HG02970 (cell line): ENCODE measurements around the gene PIK3CB.
"Not testable (repeated sequence)": the region's sequence is repeated elsewhere in the genome, so short reads cannot be mapped to it uniquely, and the experiment has no call there.

Experiments used
- ATAC-seq: cut with Tn5 transposase; IDR thresholded peaks from one replicate; pipeline ENCODE4 v1.9.1; 2021; ENCODE audit warnings: mild to moderate bottlenecking, moderate library complexity, moderate number of reproducible peaks; ENCODE audit not compliant: unreplicated experiment, low FRiP score

PIK3CB gene

DNA sequence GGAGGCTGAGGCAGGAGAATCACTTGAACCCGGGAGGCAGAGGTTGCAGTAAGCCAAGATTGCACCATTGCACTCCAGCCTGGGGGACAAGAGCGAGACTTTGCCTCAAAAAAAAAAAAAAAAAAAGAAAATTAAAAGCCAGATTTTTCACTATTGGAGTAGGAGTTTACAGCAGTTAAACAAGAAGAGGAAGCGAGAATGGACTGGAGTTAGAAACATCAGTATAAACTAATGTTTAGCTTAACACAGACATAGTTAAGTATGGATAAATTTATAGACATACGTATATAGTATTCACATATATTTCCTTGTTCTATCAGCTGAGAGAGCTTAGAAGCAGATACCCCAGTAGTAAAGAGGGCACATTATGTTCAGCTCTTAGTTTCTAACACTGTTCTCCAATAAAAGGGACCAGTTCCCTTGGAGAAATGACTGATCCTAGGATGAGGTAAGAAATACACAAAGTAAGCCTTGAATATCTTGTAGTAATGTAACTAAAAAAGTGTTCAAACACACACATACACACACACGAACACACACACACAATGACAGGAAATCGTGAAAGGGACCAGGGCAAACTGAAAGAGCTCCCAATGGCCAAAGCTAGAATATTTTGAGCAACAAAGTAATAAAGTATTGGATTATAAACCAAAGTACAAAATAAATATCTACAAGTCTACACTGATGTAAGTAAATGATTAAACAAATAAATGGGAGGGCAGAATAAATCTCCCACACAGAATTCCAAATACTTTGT lies 25.1 kb downstream of the PIK3CB start:
- ATAC-seq = no peak

DNA sequence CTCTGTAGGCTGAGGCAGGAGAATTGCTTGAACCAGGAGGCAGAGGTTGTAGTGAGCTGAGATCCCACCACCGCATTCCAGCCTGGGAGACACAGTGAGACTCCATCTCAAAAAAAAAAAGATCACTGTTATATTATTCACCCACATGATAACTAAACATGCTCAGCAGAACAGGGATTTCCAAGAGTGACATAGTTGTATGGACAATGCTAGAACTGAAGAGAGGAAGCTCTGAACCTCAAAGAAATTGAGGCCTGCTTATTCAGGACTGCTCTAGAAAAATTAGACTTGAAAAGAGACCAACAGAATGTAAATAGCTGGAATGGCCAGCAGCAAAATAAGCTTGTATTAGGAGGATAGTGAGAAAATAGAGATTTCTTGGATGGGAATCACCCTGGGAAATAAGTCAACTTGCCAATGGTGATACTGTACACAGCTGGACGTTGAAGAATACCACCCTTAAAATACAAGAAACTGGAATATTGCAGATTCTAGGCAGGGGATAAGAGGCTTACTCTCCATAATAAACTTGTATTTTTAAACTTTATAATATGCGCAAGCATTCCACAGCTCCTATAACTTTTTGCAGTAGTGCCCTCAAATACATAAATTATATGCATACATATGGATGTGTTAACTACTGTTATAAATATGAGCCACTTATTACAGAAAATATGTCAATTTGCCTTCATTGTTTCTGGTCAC lies 28.2 kb downstream of the PIK3CB start:
- no peak for ATAC-seq

DNA sequence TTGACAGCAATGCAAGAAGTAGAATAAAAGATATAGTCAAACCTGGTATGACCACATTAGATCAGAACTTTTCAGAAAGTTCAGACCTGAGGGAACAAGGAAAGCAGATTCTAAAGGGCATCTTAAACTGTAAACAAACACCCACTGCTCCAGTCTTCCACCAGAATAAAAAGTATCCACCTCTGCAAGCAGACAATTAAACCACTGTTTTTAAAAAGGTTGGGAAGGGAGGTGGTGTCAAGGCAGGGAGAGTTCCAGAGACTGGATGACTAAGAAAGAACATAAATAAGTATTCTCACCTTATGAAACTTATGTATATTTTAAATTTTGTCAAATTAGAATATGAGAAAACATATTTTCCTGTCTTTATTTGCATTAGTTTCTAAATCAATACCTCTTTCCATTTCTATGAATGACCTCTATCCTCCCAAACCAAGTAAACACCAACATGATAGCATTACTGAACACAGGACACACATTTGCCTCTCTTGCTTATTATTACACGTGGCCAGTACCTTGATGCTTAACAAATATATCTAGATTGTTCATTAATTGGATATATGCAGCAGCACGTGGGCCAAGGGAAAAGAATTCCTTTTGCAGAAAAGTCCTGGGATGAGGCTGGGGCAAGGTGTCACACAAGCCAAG lies 31.6 kb downstream of the PIK3CB start:
- ATAC-seq = no peak

DNA sequence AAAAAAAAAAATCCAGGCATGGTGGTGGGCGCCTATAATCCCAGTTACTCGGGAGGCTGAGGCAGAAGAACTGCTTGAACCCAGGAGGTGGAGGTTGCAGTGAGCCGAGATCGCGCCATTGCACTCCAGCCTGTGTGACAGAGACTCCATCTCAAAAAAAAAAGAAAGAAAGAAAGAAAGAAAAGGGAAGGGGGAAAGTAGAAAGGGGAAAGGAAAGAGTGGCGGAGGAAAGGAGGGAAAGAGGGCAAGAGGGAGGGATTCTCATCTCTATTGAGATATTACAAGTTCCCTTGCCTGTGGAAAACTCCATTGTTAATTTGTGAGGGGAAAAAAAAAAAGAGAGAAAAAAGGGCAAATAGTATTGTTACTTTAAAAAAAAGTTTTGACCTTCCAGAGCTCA lies 32.5 kb downstream of the PIK3CB start:
- ATAC-seq = not testable (repeated sequence)

DNA sequence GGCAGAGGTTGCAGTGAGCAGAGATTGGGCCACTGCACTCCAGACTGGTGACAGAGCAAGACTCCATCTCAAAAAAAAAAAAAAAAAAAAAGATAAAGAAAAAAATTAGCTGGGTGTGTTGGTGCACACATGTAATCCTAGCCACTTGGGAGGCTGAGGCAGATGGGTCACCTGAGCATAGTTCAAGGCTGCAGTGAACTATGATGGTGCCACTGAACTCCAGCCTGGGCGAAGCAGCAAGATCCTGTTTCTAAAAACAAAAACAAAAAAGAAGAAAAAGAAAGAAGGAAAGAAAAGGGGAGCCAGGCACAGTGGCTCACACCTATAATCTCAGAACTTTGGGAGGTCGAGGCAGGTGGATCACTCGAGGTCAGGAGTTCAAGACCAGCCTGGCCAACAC lies 32.9 kb downstream of the PIK3CB start:
- ATAC-seq = no peak

DNA sequence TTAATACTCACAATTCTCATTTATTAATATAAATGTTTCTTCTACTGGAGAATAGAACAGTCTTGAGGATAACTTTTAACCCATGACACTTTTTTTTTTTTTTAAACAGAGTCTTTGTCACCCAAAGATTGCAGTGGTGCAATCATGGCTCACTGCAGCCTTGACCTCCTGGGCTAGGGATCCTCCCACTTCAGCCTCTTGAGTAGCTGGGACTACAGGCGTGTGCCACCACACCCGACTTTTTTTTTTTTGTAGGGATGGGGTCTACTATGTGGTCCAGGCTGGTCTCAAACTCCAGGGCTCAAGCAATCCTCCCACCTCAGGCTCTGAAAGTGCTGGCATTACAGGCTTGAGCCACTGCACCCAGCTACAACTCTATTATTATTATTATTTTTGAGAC lies 34.5 kb downstream of the PIK3CB start:
- no peak for ATAC-seq

DNA sequence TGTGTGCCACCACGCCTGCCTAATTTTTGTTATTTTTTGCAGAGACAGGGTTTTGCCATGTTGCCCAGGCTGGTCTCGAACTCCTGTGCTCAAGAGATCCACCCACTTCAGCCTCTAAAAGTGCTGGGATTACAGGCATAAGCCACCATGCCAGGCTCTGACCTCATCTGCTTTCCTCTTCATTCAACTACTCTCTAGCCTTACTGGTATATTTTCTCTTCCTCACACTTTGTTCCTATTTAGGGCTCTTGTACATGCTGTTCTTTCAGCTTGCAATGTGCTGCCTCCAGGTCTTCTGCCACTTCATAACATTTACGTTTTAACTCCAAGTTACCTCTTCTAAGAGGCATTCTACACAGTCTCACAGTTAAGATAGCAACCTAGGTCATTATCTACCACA lies 34.9 kb downstream of the PIK3CB start:
- ATAC-seq = no peak

DNA sequence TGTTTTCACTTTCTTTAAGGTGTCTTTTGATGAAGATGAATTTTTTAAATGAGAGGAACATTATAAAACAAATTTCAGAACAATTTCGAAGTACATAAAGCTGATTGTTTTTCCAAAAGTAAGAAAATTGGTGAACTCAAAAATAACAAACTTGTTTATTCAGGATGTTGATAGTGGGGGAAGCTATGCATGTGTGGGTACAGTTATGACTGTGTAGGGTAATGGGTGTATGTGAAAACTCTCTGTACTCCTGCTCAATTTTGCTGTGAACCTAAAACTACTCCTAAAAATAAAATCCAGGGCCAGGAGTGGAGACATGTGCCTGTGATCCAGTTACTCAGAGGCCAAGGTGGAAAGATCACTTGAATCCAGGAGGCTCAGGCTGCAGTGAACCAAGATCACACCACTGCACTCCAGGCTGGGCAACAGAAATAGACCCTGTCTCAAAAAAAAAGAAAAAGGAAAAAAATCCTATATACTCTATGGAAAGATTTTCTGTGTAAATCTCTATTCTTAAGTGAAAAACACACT lies 37.2 kb downstream of the PIK3CB start:
- no peak for ATAC-seq

DNA sequence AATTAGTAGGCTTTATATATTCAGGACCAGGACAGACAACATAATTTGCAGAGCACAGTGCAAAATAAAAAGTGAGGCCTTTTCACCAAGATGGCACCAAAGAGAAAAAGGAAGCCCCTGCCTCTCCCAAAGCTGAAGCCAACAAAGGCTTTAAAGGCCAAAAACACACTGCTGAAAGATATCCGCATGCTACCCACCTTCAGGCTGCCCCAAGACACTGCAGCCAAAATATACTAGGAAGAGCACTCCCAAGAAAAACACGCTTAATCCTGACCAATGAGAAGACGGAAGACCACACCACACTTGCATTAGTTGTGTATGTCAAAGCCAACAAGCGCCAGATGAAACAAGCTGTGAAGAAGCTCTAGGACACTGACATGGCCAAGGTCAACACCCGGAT lies 38.0 kb downstream of the PIK3CB start:
- no peak for ATAC-seq

DNA sequence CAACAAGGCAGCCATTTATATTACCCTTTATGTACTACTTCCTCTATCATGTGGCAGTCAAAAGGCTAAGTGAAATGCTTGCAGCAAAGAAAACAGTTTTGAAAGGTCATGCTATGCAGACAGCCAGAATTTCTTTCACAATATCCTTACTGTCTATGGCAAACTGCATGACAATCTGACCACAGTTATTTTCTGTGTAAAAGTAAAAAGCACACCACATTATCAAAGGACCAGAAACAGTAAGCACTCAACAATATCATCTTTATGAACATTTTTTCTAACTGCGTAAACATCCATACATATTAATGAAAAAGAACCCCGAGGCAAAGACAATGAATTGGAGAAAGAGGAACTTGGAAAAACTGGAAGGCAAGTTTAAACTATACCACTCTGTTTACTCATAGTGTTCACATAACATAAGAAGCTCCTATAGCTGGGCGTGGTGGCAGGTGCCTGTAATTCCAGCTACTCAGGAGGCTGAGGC lies 47.9 kb downstream of the PIK3CB start:
- no peak for ATAC-seq

DNA sequence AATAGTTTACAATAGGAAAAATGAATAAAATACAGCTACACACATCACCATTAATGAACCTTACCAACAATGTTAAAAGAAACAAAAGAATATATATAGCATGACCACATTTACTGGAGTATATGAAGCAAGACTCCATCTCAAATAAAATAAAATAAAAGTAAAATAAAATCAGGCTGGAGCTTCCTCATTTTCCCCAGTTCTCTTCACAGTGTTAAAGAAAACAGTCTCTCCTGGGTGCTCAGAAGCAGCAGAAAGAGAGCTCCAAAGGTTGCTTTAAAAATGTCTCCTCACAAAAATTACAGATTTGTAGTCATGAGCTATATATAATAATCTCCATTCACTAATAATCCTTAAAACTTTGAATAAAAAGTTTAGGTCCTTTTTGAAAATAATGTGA lies 48.8 kb downstream of the PIK3CB start:
- no peak for ATAC-seq

DNA sequence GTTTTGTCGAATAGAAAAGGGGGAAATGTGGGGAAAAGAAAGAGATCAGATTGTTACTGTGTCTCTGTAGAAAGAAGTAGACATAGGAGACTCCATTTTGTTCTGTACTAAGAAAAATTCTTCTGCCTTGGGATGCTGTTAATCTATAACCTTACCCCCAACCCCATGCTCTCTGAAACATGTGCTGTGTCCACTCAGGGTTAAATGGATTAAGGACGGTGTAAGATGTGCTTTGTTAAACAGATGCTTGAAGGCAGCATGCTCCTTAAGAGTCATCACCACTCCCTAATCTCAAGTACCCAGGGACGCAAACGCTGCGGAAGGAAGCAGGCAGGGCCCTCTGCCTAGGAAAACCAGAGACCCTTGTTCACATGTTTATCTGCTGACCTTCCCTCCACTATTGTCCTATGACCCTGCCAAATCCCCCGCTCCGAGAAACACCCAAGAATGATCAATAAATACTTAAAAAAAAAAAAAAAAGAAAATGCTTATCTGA lies 49.3 kb downstream of the PIK3CB start:
- ATAC-seq = not testable (repeated sequence)

DNA sequence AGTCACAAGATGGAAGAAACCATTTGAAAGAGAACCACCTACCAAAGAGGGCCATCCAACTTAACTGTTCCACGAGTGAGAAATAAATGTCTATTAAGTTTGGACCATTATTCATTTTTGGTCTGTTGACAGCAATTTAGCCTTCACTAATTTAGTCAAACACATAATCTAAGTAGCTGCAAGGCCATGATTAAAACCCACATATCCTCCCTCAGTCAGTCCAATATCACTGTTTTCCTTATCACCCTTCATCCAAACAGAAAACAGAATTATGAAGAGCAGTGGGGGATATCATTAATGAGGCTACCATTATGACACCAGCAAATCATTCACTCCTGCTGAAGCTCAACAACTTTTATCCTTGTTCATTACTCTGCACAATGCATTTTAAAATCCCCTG lies 52.0 kb downstream of the PIK3CB start:
- ATAC-seq = no peak

DNA sequence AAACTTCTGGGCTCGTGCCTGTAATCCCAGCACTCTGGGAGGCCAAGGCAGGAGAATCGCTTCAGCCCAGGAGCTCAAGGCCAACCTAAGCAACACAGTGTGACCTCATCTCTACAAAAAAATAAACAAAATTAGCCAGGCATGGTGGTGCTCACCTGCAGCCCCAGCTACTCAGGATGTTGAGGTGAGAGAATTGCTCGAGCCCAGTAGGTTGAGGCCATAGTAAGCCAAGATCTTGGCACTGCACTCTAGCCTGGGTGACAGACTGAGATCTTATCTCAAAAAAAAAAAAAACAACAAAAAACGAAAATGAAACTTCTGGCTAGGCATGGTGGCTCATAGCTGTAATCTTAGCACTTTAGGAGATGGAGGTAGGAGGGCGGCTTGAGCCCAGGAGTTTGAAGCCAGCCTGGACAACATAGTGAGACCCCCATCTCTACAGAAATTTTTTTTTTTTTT lies 53.7 kb downstream of the PIK3CB start:
- no peak for ATAC-seq

DNA sequence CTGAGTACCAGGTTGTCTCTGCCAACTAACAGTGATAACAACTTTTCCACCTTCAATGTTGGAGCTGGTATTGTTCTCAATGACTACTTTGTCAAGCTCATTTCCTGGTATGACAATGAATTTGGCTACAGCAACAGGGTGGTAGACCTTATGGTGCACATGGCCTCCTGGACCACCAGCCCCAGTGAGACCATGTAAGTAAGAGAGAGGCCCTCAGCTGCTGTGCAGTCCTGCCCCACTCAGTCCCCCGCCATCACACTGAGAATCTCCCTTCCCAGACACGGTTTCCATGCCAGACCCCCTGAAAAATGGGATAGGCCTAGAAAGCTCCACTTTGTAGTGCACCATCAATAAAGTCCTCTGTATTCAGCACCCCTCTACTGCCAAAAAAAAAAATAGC lies 56.1 kb downstream of the PIK3CB start:
- ATAC-seq = no peak

DNA sequence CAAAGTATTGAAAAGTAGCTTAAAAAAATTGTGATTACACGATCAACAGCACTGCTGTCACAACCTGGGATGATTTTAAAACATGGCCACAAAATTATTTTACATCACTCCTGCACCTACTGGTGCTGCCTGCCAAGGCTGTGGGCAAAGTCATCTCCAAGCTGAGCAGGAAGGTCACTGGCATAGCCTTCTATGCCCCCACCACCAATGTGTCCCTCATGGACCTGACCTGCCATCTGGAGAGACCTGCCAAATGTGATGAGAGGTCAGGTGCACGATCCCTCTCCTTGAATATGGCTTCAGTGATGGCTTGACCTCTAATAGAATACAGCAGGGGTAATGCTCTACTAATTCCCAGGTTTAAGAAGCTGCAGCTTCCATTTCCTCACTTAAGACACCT lies 57.8 kb downstream of the PIK3CB start:
- ATAC-seq = no peak

DNA sequence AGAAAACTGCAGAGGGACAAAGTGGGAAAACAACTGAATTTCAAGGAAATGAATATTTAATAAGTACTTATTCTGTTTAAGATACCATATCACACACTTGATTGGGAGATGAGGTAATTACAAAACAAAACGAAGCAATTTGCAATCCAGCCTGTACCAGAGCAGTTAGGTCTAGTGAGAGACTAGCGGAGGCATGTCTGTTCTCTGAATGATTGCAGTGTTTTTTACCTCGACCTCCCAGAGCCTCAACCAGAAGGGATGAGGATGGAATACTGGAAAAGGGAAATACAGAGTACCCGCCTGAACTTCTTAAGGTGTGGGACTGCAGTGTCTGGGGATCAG lies 59.5 kb downstream of the PIK3CB start:
- no peak for ATAC-seq

DNA sequence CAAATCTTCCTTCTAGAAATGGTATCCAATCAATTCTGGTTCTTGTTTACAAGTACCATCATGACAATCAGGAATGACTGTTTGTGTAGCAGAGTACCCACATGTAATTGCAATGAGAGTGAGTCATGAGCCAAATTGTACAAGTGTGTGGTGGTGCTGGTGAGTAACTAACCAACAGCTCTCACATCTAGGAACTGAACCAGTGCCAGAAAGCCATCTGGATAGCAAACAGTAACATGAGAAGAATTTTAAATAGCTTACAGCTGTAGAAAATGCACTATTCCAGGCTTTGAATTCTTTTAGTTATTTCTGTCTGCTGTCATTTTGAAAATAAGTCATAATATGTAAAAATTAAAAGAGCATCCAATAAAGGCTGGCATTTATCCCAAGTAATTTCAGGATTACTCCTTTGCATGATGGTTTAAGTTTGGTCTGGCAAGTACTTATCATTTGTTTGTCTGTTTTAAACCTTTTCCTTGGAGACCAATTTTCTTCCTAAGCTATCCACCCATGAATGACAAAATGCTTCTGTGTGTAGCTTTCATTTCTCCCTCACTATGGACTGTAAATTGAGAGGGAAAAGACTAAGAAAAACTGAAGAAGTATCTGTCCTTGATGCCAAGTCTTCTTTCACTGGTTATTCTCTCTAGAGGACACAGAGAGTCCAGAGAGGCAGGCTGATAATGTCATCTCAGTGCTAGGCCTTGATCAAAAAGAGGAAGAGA lies 60.0 kb downstream of the PIK3CB start:
- no peak for ATAC-seq

DNA sequence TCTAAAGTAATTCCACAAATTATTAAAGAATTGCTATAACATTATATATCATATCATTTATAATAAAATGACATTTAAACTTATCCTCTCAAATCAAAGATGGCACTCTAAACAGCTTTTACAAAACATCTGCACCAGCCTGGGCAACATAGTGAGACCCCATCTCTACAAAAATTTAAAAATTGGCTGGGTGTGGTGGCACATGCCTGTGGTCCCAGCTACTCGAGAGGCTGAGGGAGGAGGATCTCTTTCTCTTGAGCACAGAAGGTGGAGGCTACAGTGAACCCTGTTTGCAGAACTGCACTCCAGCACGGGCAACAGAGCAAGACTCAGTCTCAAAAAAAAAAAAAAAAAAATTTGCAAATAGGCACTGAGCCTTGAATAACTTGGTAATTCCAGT lies 63.1 kb downstream of the PIK3CB start:
- ATAC-seq = no peak

DNA sequence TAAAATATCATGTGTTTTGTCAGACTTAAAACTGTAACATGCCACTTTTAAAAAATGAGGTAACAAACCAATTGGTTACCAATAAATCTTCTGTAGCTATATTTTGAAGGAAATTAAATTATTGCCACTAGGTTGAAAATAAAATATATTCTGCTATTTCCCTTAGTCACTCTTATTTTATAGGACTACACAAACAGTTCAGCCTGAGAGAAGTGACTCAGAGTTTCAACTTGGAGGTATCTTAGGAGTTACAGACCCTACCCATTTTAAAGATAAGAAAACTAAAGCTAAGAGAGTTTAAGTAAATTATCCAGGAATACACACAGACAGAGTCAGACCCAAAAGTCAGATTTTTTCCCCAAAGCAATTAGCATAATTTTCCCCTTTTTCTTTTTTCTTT lies 65.1 kb downstream of the PIK3CB start:
- no peak for ATAC-seq

DNA sequence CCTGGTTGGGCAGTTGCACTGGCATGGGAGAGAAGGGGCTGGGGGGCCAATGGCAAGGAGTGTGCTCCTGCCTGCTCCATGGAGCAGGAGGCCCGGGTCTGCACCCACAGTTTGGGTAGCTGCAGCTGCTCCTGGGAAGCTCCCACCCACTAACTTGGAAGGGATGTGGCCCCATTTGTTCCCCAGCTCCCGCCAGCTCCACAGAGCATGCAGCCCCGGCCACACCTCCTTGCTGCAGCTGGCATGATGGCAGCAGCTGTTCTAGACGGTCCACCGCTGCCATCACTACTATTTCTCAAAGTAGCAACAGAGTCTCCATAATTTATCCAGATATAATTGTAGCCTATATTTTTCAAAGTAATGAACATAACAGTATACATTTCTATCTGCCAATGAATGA lies 65.8 kb downstream of the PIK3CB start:
- ATAC-seq = no peak
